ENCODE results near the gene ATG10. TPM values are rescaled to one million over a fixed set of nuclear protein-coding genes. Genes with fewer than 3 reads are reported as not detected.

ATG10 gene
- total RNA-seq, 1 experiment from 2014 or later = 1.6 TPM

Small RNA genes lying within 50 kb of the gene (small RNA-seq; reads per million reads assigned to genes)
- not detected for gene AC010598.1
- not detected for gene RN7SL378P

Other genes with a start within 250 kb of the ATG10 start
- gene SSBP2, start 220.9 kb upstream of the ATG10 start, total RNA-seq (2014; rRNA removed; shearing (Covaris generic)) = 3.4 and 4.7 TPM in 2 replicates